HG02938 (cell line): ENCODE measurements around the gene NDUFA11.

Experiments
- ATAC-seq: cut with Tn5 transposase; IDR thresholded peaks from one replicate; pipeline ENCODE4 v1.9.1; 2021; ENCODE audit warnings: mild to moderate bottlenecking, moderate library complexity; ENCODE audit not compliant: unreplicated experiment

Gene NDUFA11

GRCh38 chr19:5903624-5904351 is at the start of gene NDUFA11:
TSS of gene NDUFA11 (minus strand) at chr19:5903790. CDS start at chr19:5903708, 82 bp downstream.
- ATAC-seq, result peak; percentile 34

DNA sequence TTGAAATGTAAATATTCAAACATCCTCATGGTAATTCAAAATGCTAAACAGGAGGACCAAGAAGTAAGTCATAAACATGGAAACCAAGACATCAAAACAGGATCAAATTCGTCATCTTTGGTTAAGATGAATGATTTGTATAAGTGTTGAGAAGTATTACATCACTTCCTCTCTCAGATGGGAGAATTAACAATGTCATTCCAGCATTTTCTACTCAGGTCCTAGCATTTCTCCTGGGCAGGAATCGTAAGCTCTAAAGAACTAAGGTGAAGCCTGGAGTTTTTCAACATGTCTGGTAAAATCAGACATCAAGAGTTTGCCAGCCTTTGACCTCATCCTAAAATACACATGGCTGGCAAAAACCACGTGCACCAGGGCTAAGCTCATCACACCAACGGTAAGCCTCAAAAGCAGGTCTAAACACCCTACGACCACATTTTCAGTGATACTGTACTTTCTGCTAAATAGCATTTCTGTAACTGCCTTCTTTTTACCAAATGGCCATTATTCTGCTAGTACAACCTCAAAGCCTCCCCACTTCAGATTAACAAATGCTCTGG is 49.5 kb upstream of the NDUFA11 start:
- no peak for ATAC-seq

DNA sequence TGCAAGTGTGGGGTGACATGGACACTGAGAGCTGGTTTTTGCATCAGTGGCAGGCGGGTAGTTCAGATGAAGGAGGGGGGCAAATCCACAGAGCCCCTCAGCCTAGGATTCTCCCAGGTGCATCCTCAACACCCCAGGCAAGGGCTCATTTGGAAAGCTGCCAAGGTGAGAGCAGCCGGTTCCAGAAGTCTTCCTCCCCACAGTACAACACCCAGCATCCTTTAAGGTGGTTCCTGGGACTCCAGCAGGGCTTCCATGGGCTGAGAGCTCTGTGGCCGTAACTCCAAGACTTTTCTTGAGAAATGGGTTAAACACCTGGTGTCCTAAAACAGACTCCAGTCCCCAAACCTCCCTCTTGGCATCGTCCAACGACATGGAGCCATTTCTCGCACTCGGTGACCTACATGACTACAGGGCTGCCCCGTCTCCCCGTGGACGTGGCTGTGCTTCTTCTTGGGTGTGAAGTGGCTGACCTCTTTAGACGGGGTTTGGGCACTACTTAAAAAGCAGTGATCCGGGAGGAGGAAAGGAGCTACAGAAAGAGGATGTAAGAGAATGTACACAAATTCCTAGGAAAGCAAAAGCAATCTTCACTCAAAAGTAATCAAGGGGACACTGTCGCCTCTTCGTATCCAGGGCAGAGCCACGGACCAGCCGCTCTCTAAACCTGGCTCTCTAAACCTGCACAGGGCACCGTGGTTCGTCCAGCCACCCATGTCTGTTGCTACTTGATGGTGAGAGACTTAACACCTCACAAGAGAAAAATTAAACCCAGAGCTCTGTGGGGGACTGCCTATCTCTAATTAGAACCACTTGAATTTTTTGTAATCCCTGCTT is 48.8 kb upstream of the NDUFA11 start:
- ATAC-seq, result no peak

DNA sequence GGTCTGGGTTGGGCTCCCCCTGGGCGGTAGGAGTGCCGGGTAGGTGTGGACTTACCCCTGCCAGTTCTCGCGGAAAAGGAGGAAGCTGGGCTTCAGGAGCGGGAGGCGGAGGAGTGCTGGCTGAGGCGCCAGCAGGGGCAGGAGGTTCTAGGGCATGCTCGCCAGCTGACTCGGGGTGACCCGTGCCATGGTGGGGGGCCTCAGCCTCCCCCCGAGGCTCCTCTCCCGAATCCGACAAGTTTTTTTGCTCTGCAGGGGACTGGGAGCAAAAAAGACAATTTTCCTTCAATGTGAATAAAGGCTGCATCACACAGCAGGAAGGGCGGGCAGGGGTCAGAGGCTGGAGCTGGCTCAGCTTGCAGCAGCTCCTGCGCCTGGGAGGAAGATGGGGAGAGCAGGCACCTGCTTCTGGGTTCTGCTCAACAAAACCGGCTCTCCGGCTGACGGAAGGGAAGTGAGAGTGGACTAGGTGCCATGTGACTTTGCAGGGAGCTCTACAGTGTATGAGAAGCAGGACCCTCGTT is 47.8 kb upstream of the NDUFA11 start:
- ATAC-seq, result no peak

DNA sequence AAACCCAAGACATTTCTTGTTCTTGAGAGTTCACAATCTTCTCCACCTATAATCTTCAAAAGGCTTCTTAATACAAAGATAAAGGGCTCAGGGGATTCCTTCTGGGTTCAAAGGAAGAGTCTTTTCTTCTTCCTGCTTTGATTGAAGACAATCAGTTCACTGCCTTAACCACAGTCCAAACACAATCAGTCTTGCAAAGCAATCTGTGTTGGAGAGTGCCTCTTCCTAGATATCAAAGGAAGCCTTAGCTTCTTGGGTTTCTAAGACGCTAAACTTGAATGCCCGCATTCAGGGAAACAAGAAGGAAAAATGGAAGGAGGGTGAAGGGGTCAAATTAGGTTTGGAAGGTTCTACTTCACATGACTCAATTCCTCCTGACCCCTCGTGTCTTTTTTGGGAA is 47.2 kb upstream of the NDUFA11 start:
- ATAC-seq, result no peak

GRCh38 chr19:5949792-5950305 is 46.3 kb upstream of the NDUFA11 start:
- no peak for ATAC-seq

DNA sequence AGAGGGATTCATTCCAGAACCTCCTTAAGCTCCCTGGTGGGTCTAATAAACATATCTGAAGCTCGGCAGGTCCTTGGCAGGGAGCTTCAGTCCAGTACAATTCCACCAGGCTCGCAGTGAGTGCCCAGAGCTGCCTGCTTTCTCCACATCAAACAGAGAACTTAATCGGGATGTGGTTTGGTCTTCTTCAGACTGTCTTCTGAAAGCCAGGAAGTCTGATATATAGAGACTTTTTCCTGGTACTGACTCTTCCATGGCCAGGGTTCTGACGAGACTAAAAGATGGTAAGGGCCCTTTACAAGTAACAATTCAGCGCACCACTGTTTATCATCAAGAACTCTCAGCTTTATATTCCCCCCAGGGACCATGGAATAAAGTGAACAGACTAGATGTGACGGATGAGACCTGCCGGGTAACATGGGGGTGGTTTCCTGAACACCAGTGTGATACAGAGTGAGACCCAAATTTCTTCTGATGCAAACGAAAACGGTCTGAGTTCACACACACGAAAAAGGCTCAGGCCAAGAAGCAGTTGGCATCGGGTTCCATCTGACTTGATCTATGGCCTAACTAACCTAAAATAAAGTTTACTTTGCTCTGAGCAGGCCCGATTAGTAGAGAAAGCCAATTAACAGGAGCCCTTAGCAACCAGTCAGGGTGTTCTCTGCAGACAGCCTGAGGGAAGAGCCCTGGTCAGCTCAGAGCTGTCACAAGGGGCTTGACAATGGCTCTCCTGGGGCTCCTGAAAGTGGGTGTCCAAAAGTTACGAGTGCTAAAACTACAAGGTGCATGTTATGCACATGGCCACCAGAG is 45.4 kb upstream of the NDUFA11 start:
- ATAC-seq, result no peak

DNA sequence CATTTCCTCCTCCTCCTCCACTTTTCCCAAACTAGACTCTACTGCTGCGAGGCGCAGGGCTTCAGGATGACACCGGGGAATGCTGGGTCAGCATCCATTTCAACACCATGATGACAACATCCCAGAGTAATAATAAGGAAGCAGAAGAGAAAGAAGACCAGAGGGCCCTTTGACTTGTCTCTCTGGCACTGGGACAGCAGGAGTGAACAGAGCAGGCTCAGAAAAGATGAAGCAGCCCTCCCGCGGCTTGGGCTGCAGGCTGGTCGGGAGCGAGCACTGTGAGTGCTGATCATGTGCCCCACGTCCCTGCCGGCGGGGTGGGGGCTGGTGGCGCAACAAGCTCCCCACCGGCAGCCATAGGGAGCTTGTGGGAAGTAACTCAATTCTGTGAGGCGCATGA is 43.8 kb upstream of the NDUFA11 start:
- no peak for ATAC-seq

DNA sequence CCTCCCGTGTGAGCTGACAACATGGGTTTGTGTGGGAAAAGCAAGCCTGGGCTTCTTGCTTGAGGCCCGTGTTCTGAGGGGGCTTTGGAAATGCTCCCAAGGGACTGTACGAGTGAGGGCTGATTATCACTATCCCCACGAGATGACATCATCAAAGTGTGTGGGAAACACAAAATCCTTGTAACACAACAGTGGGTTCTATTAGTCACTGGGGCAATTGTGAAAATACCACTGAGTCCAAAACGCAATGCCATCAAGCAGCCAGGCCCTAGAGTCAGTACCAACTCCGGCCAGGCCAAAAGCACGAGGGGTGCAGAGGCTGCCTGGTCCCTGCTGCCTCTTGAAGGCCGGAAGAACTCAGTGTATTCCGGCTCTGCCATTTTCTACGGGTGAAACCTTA is 40.0 kb upstream of the NDUFA11 start:
- ATAC-seq, result no peak

DNA sequence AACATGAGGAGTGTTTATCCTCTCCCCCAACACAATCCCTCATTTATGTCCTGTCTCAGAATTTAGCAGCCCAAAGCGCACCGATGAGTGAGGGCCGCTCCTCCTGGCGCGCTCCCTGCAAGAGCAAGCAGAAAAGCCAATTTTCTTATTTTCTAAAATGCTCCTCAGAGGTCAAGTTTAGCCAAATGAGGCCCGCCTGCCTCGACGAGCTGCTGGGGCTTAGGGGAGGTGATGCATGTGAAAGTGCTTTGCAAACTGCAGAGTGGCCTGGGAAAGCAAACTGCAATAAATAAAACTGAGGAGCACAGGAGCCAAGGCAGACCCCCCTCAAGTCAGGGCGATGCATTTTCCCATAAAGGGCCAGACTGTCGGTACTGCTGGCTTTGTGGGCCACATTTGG is 39.5 kb upstream of the NDUFA11 start:
- ATAC-seq, result no peak

DNA sequence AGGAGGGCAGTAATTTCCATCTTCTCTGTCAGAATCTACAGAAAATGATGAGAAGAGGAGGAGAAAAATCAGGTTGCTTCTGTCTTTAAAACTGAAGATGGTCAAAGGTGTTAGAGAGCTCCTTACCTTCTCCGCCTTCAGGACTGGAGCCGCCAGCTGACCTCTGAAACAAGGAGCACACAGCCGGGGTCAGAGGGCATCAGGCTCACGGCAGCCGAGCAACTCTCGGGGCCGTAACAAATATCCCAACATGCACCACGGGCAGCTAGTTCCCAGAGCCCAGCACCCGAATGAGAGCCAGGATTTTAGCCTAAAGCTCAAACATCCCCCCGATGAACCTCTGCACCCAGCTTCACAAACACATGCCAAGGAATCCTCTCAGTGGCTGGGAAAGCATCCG is 38.1 kb upstream of the NDUFA11 start:
- ATAC-seq, result no peak

DNA sequence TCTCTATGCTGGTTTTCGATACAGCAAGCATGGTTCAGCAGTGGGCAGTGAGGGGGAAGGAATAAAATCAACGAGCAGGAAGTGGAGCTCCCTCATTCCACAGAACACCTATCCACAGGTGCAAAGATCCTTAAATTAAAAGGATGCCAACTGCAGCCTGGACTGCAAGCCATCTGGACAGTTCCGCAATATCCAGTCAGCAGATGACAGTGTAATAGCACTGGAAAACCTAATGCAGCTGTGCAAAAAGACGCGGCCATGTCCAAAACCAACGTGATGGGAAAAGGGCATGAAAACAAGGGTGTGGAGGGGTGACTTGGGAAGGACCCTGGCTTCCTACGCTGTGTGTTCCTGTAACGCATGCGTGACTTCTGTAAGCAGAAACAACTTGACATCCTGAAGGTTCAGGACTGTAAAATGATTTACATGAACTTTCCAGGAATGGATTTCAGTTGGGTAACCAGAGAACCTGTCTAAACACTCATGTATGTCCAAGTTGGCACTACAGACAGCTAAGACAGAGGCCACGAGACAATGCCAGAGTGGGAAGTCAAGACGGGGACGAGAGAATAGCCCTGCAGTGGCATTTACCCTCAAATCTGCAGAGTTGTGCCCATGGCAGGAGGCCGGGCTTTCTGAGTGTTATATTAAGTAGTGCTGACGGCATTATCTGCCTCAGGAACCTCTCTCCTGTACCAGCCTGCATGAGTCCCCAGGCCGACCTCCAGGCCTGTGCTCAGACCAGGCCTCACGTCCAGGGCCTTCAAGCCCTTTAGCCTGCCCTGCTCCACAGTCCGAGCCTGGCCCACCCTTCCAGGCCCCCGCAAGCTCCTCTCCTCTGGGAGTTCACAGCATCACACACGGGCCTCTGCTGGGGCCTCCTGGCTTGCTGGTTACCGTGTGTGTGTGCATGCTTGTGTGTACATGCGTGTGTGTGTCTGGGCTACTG is 36.9 kb upstream of the NDUFA11 start:
- no peak for ATAC-seq

GRCh38 chr19:5937550-5937949 is 34.0 kb upstream of the NDUFA11 start:
- no peak for ATAC-seq

DNA sequence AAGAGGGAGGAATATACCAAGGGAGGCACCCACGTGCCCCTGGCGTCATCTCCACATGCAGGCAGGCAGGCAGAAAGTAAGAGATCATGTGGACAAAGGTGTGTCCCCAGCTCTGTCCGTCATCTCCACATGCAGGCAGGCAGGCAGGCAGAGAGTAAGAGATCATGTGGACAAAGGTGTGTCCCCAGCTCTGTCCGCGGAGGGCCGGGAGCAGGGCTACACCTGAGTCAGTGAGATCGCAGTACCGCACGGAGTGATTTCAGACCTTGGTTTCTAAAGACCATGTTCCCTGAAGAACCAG is 32.7 kb upstream of the NDUFA11 start:
- ATAC-seq, result no peak

GRCh38 chr19:5935473-5936291 is 32.1 kb upstream of the NDUFA11 start:
- ATAC-seq, result no peak

DNA sequence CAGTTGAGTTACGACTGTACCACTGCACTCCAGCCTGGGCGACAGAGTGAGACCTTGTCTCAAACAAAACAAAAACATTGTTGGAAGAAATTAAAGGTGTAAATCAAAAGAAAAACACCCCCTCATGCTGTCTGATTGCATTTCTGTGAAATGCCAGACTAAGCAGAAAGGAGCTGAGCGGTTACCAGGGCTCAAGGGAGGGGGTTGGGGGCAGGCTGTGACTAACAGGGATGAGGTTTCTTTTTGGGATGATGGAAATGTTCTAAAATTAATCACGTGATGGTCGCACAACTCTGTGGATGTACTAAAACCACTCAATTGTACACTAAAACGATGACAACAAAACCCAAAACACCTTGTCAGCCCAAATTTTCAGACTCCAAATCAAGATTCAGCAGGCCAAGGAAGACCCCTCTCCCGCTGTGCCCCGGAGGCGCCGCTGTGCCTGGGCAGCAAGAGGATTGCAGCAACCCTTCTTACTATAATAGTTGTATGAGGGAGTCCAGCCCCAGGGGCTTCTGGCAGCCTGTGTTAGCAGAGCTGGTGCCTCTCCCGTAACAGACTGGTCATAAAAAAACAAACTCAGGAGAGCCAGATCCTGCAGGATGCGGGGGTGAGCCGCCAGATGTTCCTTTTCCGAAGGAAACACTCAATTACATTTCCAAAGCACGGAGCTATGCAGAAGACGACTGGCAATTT is 31.3 kb upstream of the NDUFA11 start:
- no peak for ATAC-seq

DNA sequence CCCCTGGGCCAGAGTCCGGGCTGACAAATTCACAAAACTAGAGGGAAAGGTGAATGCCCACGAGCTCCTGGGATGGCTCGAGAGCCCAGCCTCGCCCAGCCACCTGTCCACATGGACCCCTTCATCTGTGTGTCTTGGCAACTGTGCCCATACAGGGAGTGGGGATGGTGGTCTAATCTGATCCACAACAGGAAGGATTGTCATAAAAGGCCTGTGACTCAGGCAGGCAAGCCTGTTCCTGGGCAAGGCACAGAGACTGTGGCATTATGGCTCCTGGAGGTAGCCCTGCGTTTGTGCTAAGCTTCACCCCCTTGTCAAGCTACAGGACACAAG is 30.4 kb upstream of the NDUFA11 start:
- ATAC-seq, result no peak

- no peak for ATAC-seq
Measured at GRCh38 chr19:5933391-5934068, 29.9 kb upstream of the NDUFA11 start.
